ENCODE results near the gene NFYA. TPM values are rescaled to one million over a fixed set of nuclear protein-coding genes. Genes with fewer than 3 reads are reported as not detected.

NFYA gene
- total and polyA plus RNA-seq, 9 donors = 7.6 to 33.3 (median 20.7) TPM

- DNase-seq = no peak
- TF ChIP-seq EP300 (IDR thresholded peaks at IDR 0.05) (no peak), CTCF (IDR thresholded peaks at IDR 0.05) (no peak), POLR2A (IDR thresholded peaks at IDR 0.05) (no peak)
Measured at GRCh38 chr6:41136911-41137310, 64.1 kb downstream of the NFYA start.

GRCh38 chr6:41147917-41148316 lies 75.1 kb downstream of the NFYA start:
- intact Hi-C loops (cut with DNase I) = no loop called here
- no peak for DNase-seq
- Histone ChIP-seq H3K36me3 (no peaks in the 10 kb centered on the region), H3K4me3 (no peak overlapping the region), H3K9me3 (no peaks in the 10 kb centered on the region), H3K27ac (no peak overlapping the region), H3K4me1 (ENCODE audit: insufficient read depth) (no peaks in the 10 kb centered on the region), H3K27me3 (no peaks in the 10 kb centered on the region)
- TF ChIP-seq EP300 (IDR thresholded peaks at IDR 0.05) (no peak), CTCF (IDR thresholded peaks at IDR 0.05) (no peak), POLR2A (IDR thresholded peaks at IDR 0.05) (no peak)
- 97 to 100% (median 97%) methylated on average over 1 of the region's 1 CpG for WGBS, 3 donors

More at GRCh38 chr6:41136911-41137310, 64.1 kb downstream of the NFYA start:
- no peaks in the 10 kb centered on the region for H3K36me3 ChIP-seq
- H3K4me1 ChIP-seq (ENCODE audit: insufficient read depth) = no peaks in the 10 kb centered on the region
- H3K4me3 ChIP-seq = no peak overlapping the region
- no peaks in the 10 kb centered on the region for H3K27me3 ChIP-seq
- no peak overlapping the region for H3K27ac ChIP-seq
- H3K9me3 ChIP-seq = no peaks in the 10 kb centered on the region
- intact Hi-C loops (cut with DNase I) = no loop called here

Other genes starting within 250 kb of the NFYA start
- gene UNC5CL, start 33.8 kb upstream of the NFYA start, total RNA-seq = 1 to 10 TPM in 2 of 7 donors, under 1 TPM in 5; 0.69 to 2.1 (median 0.86) TPM
- gene UNC5CL, start 33.8 kb upstream of the NFYA start, polyA plus RNA-seq = under 1 TPM; 0.60 to 0.91 TPM
- gene TSPO2, start 30.5 kb upstream of the NFYA start, total RNA-seq = not detected
- gene TSPO2, start 30.5 kb upstream of the NFYA start, polyA plus RNA-seq = not detected
- gene APOBEC2, start 19.8 kb upstream of the NFYA start, total RNA-seq = not detected
- gene APOBEC2, start 19.8 kb upstream of the NFYA start, polyA plus RNA-seq = under 1 TPM in 1 of 2 donors, not detected in 1; 0.06 TPM
- 10 to 100 TPM; 10.6 to 26.9 (median 19.7) TPM for gene OARD1, start 618 bp upstream of the NFYA start, total RNA-seq
- 10 to 100 TPM; 33.4 to 34.5 TPM for gene OARD1, start 618 bp upstream of the NFYA start, polyA plus RNA-seq
- 1 to 10 TPM in 1 of 7 donors, under 1 TPM in 1, not detected in 5; 0.31 to 3.8 TPM for gene TREML1, start 81.4 kb downstream of the NFYA start, total RNA-seq
- gene TREML1, start 81.4 kb downstream of the NFYA start, polyA plus RNA-seq = under 1 TPM; 0.16 to 0.45 TPM
- 10 to 100 TPM in 1 of 7 donors, 1 to 10 TPM in 6; 2.6 to 12.4 (median 4.4) TPM for gene TREM2, start 90.1 kb downstream of the NFYA start, total RNA-seq
- 1 to 10 TPM; 3.9 to 4.1 TPM for gene TREM2, start 90.1 kb downstream of the NFYA start, polyA plus RNA-seq
- gene TREML2, start 128.2 kb downstream of the NFYA start, total RNA-seq = under 1 TPM in 1 of 7 donors, not detected in 6; 0.10 TPM
- under 1 TPM in 1 of 2 donors, not detected in 1; 0.08 TPM for gene TREML2, start 128.2 kb downstream of the NFYA start, polyA plus RNA-seq
- not detected for gene TREML4, start 155.4 kb downstream of the NFYA start, total RNA-seq
- not detected for gene TREML4, start 155.4 kb downstream of the NFYA start, polyA plus RNA-seq
- 1 to 10 TPM in 3 of 7 donors, under 1 TPM in 4; 0.34 to 2.9 (median 0.87) TPM for gene TREM1, start 213.7 kb downstream of the NFYA start, total RNA-seq
- 1 to 10 TPM in 1 of 2 donors, under 1 TPM in 1; 0.36 to 2.4 TPM for gene TREM1, start 213.7 kb downstream of the NFYA start, polyA plus RNA-seq

Measured in ovary (tissue), 9 donors.